Keratinocyte (primary cell): ENCODE data around the gene MTCL1. TPM values are rescaled to one million over a fixed set of nuclear protein-coding genes. Genes with fewer than 3 reads are reported as not detected.

Experiments
- DNase-seq: peaks from one replicate; pipeline ENCODE4 v3.0.0-alpha.2; 2011; ENCODE audit warnings: low read depth, missing footprints, low spot score
- FAIRE-seq: peaks from 2 replicates; lab custom pipeline; 2011; peaks lifted over from hg19 to GRCh38; lab: Jason Lieb, UNC
- H2AFZ ChIP-seq: 2 replicates; pipeline ENCODE4 v1.6.0; 2012; ENCODE audit warnings: low read length, control low read depth, inconsistent platforms; ENCODE audit not compliant: control insufficient read depth
- H3K27ac ChIP-seq: 2 replicates; pipeline ENCODE4 v1.5.1; 2011; ENCODE audit warnings: low read length; ENCODE audit not compliant: control insufficient read depth, insufficient read depth
- H3K27me3 ChIP-seq: 3 replicates; pipeline ENCODE4 v1.6.0; 2011; ENCODE audit warnings: low read length; ENCODE audit not compliant: control insufficient read depth, insufficient read depth; ENCODE audit errors: extremely low read depth
- H3K36me3 ChIP-seq, 2 experiments: 2 replicates in 1 of 2; 3 replicates in 1 of 2; pipeline ENCODE4 v1.5.1; 2011; ENCODE audit warnings: low read length in 2 of 2, mild to moderate bottlenecking in 1 of 2; ENCODE audit not compliant: control insufficient read depth in 2 of 2, insufficient read depth in 2 of 2; ENCODE audit errors: extremely low read depth in 1 of 2
- H3K4me1 ChIP-seq: 3 replicates; pipeline ENCODE4 v1.5.1; 2011; ENCODE audit warnings: low read length; ENCODE audit not compliant: control insufficient read depth, insufficient read depth; ENCODE audit errors: extremely low read depth
- H3K4me2 ChIP-seq: 3 replicates; pipeline ENCODE4 v1.6.0; 2011; ENCODE audit warnings: low read depth, low read length; ENCODE audit not compliant: control insufficient read depth, insufficient read depth; ENCODE audit errors: extremely low read depth
- H3K4me3 ChIP-seq, 3 experiments: fragments of 200-600 bp in 1 of 3; sonication (generic) in 1 of 3; 2 replicates in 2 of 3; 3 replicates in 1 of 3; pipeline ENCODE4 v1.5.1; 2011 to 2016; ENCODE audit warnings: low read length in 3 of 3, mild to moderate bottlenecking in 3 of 3, control low read depth in 2 of 3, inconsistent platforms in 1 of 3, low read depth in 1 of 3, mixed read lengths in 1 of 3, mixed run types in 1 of 3, moderate library complexity in 1 of 3; ENCODE audit not compliant: control insufficient read depth in 2 of 3, insufficient read depth in 2 of 3; ENCODE audit errors: extremely low read depth in 1 of 3
- H3K79me2 ChIP-seq: 2 replicates; pipeline ENCODE4 v1.6.0; 2012; ENCODE audit warnings: low read length; ENCODE audit not compliant: control insufficient read depth, insufficient read depth
- H3K9ac ChIP-seq: 3 replicates; pipeline ENCODE4 v1.6.0; 2011; ENCODE audit warnings: low read length; ENCODE audit not compliant: control insufficient read depth, insufficient read depth; ENCODE audit errors: extremely low read depth
- H3K9me1 ChIP-seq: 3 replicates; pipeline ENCODE4 v1.6.0; 2011; ENCODE audit warnings: low read length; ENCODE audit not compliant: control insufficient read depth, insufficient read depth; ENCODE audit errors: extremely low read depth
- H3K9me3 ChIP-seq: 2 replicates; pipeline ENCODE4 v1.5.1; 2012; ENCODE audit warnings: low read depth, low read length; ENCODE audit not compliant: control insufficient read depth
- H4K20me1 ChIP-seq: 3 replicates; pipeline ENCODE4 v1.6.0; 2011; ENCODE audit warnings: low read length; ENCODE audit not compliant: control insufficient read depth, insufficient read depth; ENCODE audit errors: extremely low read depth
- EZH2 ChIP-seq: IDR thresholded peaks from one replicate; pipeline ENCODE4 v1.6.1; 2012; ENCODE audit warnings: inconsistent platforms, mild to moderate bottlenecking, low read length, moderate library complexity
- dilution Hi-C: fragments of 300-500 bp; cut with MboI; formaldehyde crosslinking; loops from one replicate; pipeline ENCODE4 v1.7.0; 2020; ENCODE audit warnings: low sequenced_read_pairs; ENCODE audit not compliant: extremely low pct_ligation_motif_present
- polyA plus RNA-seq, 5 experiments: library from polyadenylated mRNA; depleted of rRNA in 3 of 5; stranded (reverse) in 3 of 5; stranded (forward) in 1 of 5; unstranded in 1 of 5; fragments of >200 nt; gene quantifications; 1 replicate in 1 of 5; 2 replicates in 3 of 5; 3 replicates in 1 of 5; pipeline versions ENCODE4 v1.2.1 to v1.2.3, GENCODE V29; 2011 to 2012; ENCODE audit warnings: missing spikeins in 2 of 5, low read depth in 1 of 5, low replicate concordance in 1 of 5
- TF ChIP-seq, protein P1 (sequence below), 3 experiments: IDR thresholded peaks in 1 of 3; conservative IDR thresholded peaks in 1 of 3; optimal IDR thresholded peaks in 1 of 3; 2 replicates in 2 of 3; 3 replicates in 1 of 3; pipeline versions ENCODE3 to v1.5.1; 2011; ENCODE audit warnings: low read length in 3 of 3, mild to moderate bottlenecking in 3 of 3, moderate library complexity in 2 of 3, control low read depth in 1 of 3, inconsistent platforms in 1 of 3; ENCODE audit not compliant: insufficient read depth in 2 of 3; ENCODE audit errors: extremely low read depth in 1 of 3

Gene MTCL1
- polyA plus RNA-seq, 1 donor (not counting 4 experiments of a cell fraction or from before 2014, with no cell fraction given) = 15.4 TPM

DNA sequence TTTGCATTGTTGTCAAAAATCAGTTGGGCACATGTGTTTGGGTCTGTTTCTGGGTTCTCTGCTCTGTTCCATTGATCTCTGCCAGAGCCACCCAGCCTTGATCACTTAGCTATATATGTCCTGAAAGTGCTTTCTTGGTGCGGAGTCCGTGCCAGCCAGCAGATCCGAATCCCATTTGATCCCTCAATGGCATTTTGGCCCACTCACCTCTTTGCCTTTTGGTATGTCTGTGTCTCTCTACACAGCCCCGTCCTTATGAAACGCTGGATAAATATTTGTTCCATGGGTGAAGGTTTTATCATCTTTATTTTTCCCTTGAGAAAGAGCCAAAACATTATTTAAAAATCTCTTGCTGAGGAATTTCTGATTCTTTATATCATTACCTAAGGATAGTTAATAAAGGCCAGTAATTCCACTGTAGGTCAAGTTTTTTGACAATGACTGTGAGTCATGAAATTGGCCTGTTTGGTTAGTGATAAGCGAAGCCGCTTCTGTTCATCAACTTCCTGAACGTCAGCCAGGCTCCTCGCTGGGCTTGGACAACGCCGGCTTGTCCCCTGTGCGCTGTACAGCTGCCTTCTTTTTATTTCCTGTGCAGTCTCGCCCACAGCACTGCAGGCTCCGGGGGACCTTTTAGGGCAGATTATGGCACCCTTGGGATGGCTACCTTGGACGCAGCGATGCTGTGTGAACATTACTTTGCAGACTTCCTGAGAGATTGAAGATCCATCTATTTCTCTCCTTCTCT, 24.9 kb downstream of the MTCL1 start:
- no peaks in the 10 kb centered on the region for H4K20me1 ChIP-seq
- peaks cover 6% of the 10 kb centered on the region for H3K4me1 ChIP-seq
- H3K27me3 ChIP-seq = no peaks in the 10 kb centered on the region
- H3K4me2 ChIP-seq = no peak overlapping the region
- H3K9me3 ChIP-seq = no peaks in the 10 kb centered on the region
- H3K9me1 ChIP-seq = no peaks in the 10 kb centered on the region
- DNase-seq (no peak), FAIRE-seq (no peak)
- H3K4me3 ChIP-seq = no peak overlapping the region
- dilution Hi-C loops = no loop called here
- no peak overlapping the region for H2AFZ ChIP-seq
- H3K27ac ChIP-seq = no peak overlapping the region
- peaks cover 2 to 12% of the 10 kb centered on the region in 2 experiments for H3K36me3 ChIP-seq
- peaks cover 45% of the 10 kb centered on the region for H3K79me2 ChIP-seq
- TF ChIP-seq, protein P1, sequence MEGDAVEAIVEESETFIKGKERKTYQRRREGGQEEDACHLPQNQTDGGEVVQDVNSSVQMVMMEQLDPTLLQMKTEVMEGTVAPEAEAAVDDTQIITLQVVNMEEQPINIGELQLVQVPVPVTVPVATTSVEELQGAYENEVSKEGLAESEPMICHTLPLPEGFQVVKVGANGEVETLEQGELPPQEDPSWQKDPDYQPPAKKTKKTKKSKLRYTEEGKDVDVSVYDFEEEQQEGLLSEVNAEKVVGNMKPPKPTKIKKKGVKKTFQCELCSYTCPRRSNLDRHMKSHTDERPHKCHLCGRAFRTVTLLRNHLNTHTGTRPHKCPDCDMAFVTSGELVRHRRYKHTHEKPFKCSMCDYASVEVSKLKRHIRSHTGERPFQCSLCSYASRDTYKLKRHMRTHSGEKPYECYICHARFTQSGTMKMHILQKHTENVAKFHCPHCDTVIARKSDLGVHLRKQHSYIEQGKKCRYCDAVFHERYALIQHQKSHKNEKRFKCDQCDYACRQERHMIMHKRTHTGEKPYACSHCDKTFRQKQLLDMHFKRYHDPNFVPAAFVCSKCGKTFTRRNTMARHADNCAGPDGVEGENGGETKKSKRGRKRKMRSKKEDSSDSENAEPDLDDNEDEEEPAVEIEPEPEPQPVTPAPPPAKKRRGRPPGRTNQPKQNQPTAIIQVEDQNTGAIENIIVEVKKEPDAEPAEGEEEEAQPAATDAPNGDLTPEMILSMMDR (optimal IDR thresholded peaks at IDR 0.05 in 1 of 3, IDR thresholded peaks at IDR 0.05 in 1 of 3, conservative IDR thresholded peaks at IDR 0.05 in 1 of 3; ENCODE audit: extremely low read depth in 1 of 3, insufficient read depth in 2 of 3, low read length in 3 of 3) = no peak
- TF ChIP-seq EZH2 = no peak
- H3K9ac ChIP-seq = no peak overlapping the region

DNA sequence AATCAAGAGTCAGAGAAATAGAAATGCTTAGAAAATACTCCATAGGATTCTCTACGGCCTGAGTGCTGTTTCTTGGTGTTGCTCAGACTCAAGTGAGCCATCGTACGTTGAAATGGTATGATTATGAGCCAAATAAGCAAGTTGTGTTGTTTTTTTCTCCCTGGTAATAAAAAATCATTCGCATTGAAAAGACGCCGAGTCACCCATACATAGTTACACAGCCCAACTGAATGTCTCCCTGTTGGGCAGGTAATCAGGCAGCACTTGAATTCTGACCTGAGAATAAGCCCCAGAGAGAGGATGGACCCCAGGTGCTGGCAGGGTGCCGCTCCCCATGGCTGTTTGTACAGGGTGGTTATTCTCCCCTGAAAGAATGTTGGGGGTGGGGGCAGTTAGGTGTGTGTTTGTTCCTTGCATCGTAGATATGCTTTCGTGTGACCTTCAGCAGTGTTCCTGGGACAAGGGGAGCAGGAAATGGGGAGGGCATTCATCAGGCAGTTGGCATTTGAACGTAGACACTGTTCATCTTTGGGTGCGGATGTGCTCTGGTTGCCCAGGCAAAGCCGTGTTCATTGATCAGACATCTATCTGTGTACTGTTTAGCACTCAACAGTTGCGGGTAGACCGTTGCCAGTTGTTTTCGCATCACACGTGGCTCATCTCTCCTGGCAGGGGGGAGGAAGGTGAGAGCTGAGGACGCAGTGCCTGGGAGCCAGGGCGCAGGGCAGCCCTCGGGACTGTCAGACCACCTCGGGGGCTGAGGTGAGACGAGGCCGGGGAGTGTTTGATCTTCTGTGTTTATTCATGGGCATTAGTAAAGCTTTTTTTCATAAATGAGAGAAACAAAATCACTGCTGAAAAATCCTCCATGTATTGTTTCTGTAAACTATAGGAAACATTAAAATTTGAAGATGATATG, 27.3 kb downstream of the MTCL1 start:
- H3K27me3 ChIP-seq = no peaks in the 10 kb centered on the region
- H2AFZ ChIP-seq = no peak overlapping the region
- no peak overlapping the region for H3K9ac ChIP-seq
- no peaks in the 10 kb centered on the region for H3K9me3 ChIP-seq
- no peak overlapping the region for H3K4me2 ChIP-seq
- DNase-seq (no peak), FAIRE-seq (no peak)
- H3K9me1 ChIP-seq = no peaks in the 10 kb centered on the region
- dilution Hi-C loops = no loop called here
- H3K4me1 ChIP-seq = peaks cover 6% of the 10 kb centered on the region
- TF ChIP-seq EZH2 = no peak
- TF ChIP-seq, protein P1 (optimal IDR thresholded peaks at IDR 0.05 in 1 of 3, IDR thresholded peaks at IDR 0.05 in 1 of 3, conservative IDR thresholded peaks at IDR 0.05 in 1 of 3; ENCODE audit: extremely low read depth in 1 of 3, insufficient read depth in 2 of 3, low read length in 3 of 3) = no peak
- no peaks in the 10 kb centered on the region for H4K20me1 ChIP-seq
- no peak overlapping the region for H3K4me3 ChIP-seq
- H3K79me2 ChIP-seq = peaks cover 43% of the 10 kb centered on the region
- no peak overlapping the region for H3K27ac ChIP-seq
- peaks cover 0 to 15% of the 10 kb centered on the region in 2 experiments for H3K36me3 ChIP-seq
